GM12878 (cell line): ENCODE data around the gene CDK17. TPM values are rescaled to one million over a fixed set of nuclear protein-coding genes. Genes with fewer than 3 reads are reported as not detected.
A peak's percentile ranks its signal among the peaks of the same experiment; 100 is the strongest.

Experiments used
- ATAC-seq: fragments of 200-7000 bp; cut with Tn5 transposase; 3 replicates; pipeline ENCODE4 v1.9.1; 2020; ENCODE audit warnings: mild to moderate bottlenecking, moderate library complexity
- BruUV-seq: library from RNA; stranded (reverse); fragments of 400-500 nt; replicated peaks from 2 replicates; lab custom pipeline; 2021; lab: Mats Ljungman, UMichigan
- CTCF ChIA-PET: fragments of 300-600 bp; sonication (Branson Sonifier 250); formaldehyde crosslinking; extraction: SDS; loops from one replicate; lab custom pipeline; 2021; ENCODE audit warnings: inconsistent platforms; lab: Yijun Ruan, JAX
- POLR2A ChIA-PET: fragments of 350-600 bp; formaldehyde crosslinking; extraction: SDS; loops from one replicate; lab custom pipeline; 2021; ENCODE audit warnings: inconsistent platforms; lab: Charles Lee
- RAD21 ChIA-PET: fragments of 300-600 bp; sonication (Branson Sonifier 250); formaldehyde crosslinking; loops from one replicate; lab custom pipeline; 2023; ENCODE audit warnings: antibody characterized with exemption; ENCODE audit not compliant: unreplicated experiment; lab: Charles Lee
- SMC1A ChIA-PET: fragments of 300-600 bp; sonication (Branson Sonifier 250); formaldehyde crosslinking; loops from one replicate; lab custom pipeline; 2023; ENCODE audit not compliant: unreplicated experiment, uncharacterized antibody; lab: Charles Lee
- DNase-seq: peaks from one replicate; pipeline ENCODE4 v3.0.0-alpha.2; 2011; ENCODE audit warnings: low read depth, low spot score
- FAIRE-seq: peaks from 3 replicates; lab custom pipeline; 2011; peaks lifted over from hg19 to GRCh38; lab: Jason Lieb, UNC
- H2AFZ ChIP-seq: 2 replicates; pipeline ENCODE4 v1.6.0; 2011; ENCODE audit warnings: low read depth, low read length, control low read depth; ENCODE audit not compliant: control insufficient read depth
- H3K27ac ChIP-seq: 2 replicates; pipeline ENCODE4 v1.5.1; 2011; ENCODE audit warnings: control low read depth; ENCODE audit not compliant: control insufficient read depth, insufficient read depth
- H3K27me3 ChIP-seq, 2 experiments: replicated peaks in 1 of 2; 2 replicates each; pipeline versions ENCODE4 v1.6.0 to v1.6.1; 2011; ENCODE audit warnings: low read length in 1 of 2; ENCODE audit not compliant: control insufficient read depth in 2 of 2, insufficient read depth in 2 of 2
- H3K36me3 ChIP-seq, 2 experiments: 2 replicates each; pipeline ENCODE4 v1.5.1; 2011; ENCODE audit warnings: low read length in 1 of 2; ENCODE audit not compliant: control insufficient read depth in 2 of 2, insufficient read depth in 2 of 2
- H3K4me1 ChIP-seq: 2 replicates; pipeline ENCODE4 v1.6.1; 2011; ENCODE audit warnings: mild to moderate bottlenecking, low read length, moderate library complexity, mixed read lengths; ENCODE audit not compliant: control insufficient read depth, insufficient read depth
- H3K4me2 ChIP-seq: 2 replicates; pipeline ENCODE4 v1.6.0; 2011; ENCODE audit warnings: control low read depth; ENCODE audit not compliant: control insufficient read depth, insufficient read depth
- H3K4me3 ChIP-seq: fragments of 200-600 bp; sonication (generic); 2 replicates; pipeline ENCODE4 v1.5.1; 2016
- H3K79me2 ChIP-seq: 2 replicates; pipeline ENCODE4 v1.6.0; 2011; ENCODE audit warnings: low read length; ENCODE audit not compliant: control insufficient read depth, insufficient read depth
- H3K9ac ChIP-seq: 2 replicates; pipeline ENCODE4 v1.8.0; 2011; ENCODE audit warnings: low read length, control low read depth, mixed read lengths; ENCODE audit not compliant: control insufficient read depth, insufficient read depth
- H3K9me3 ChIP-seq: replicated peaks from 3 replicates; pipeline ENCODE4 v1.5.1; 2011; ENCODE audit warnings: mild to moderate bottlenecking, low read length; ENCODE audit not compliant: control insufficient read depth, insufficient read depth
- H4K20me1 ChIP-seq: 2 replicates; pipeline ENCODE4 v1.6.0; 2011; ENCODE audit not compliant: control insufficient read depth, insufficient read depth
- ASH2L ChIP-seq: fragments of 300-600, 200-600 bp; sonication (generic); IDR thresholded peaks from 2 replicates; pipeline ENCODE4 v1.6.1; 2017; ENCODE audit warnings: low read depth, mild to moderate bottlenecking, borderline replicate concordance
- ATF2 ChIP-seq: IDR thresholded peaks from 2 replicates; pipeline ENCODE4 v1.6.1; 2012; ENCODE audit warnings: low read length, inconsistent platforms
- BCL11A ChIP-seq: IDR thresholded peaks from 2 replicates; pipeline ENCODE4 v1.6.1; 2011; ENCODE audit warnings: low read depth, low read length
- GABPA ChIP-seq: IDR thresholded peaks from 2 replicates; pipeline ENCODE4 v1.6.1; 2014; ENCODE audit warnings: antibody characterized with exemption, low read depth, mild to moderate bottlenecking, inconsistent platforms
- IKZF2 ChIP-seq, 2 experiments: fragments of 450-650 bp; IDR thresholded peaks; 2 replicates each; pipeline ENCODE4 v1.6.1; 2017; ENCODE audit warnings: mild to moderate bottlenecking in 2 of 2, moderate library complexity in 2 of 2
- JUNB ChIP-seq: IDR thresholded peaks from 2 replicates; pipeline ENCODE4 v1.6.1; 2016; ENCODE audit warnings: antibody characterized with exemption, mild to moderate bottlenecking
- MAX ChIP-seq: IDR thresholded peaks from 2 replicates; pipeline ENCODE4 v1.6.1; 2012; ENCODE audit warnings: low read depth, low read length, improper control_type of control experiment
- MTA2 ChIP-seq: fragments of 450-650 bp; IDR thresholded peaks from 2 replicates; pipeline ENCODE4 v1.6.1; 2016; ENCODE audit warnings: low read depth, mild to moderate bottlenecking, moderate library complexity
- NFIC ChIP-seq: IDR thresholded peaks from 2 replicates; pipeline ENCODE4 v1.6.1; 2012; ENCODE audit warnings: low read depth, mild to moderate bottlenecking, inconsistent platforms, low read length, moderate library complexity
- NR2F1 ChIP-seq: fragments of 450-650 bp; conservative IDR thresholded peaks from 2 replicates; pipeline ENCODE4 v1.6.1; 2017; ENCODE audit warnings: mild to moderate bottlenecking
- RAD51 ChIP-seq: fragments of 450-650 bp; IDR thresholded peaks from 2 replicates; pipeline ENCODE4 v1.6.1; 2016; ENCODE audit warnings: moderate library complexity, mild to moderate bottlenecking, inconsistent platforms
- RUNX3 ChIP-seq: IDR thresholded peaks from 2 replicates; pipeline ENCODE4 v1.6.1; 2012; ENCODE audit warnings: low read length, inconsistent platforms
- SPI1 ChIP-seq: IDR thresholded peaks from 2 replicates; pipeline ENCODE4 v1.6.1; 2011; ENCODE audit warnings: low read depth, mild to moderate bottlenecking, low read length, moderate library complexity, borderline replicate concordance; ENCODE audit not compliant: insufficient read depth
- SREBF1 ChIP-seq: IDR thresholded peaks from 2 replicates; pipeline ENCODE4 v1.6.1; 2012; ENCODE audit warnings: mild to moderate bottlenecking, low read length
- TAF1 ChIP-seq: IDR thresholded peaks from 2 replicates; pipeline ENCODE4 v1.6.1; 2011; ENCODE audit warnings: mild to moderate bottlenecking, low read depth, low read length, borderline replicate concordance
- TCF7 ChIP-seq: IDR thresholded peaks from 2 replicates; pipeline ENCODE4 v1.6.1; 2014; ENCODE audit warnings: antibody characterized with exemption, borderline replicate concordance
- ZNF207 ChIP-seq: fragments of 450-650 bp; IDR thresholded peaks from 2 replicates; pipeline ENCODE4 v1.6.1; 2014; ENCODE audit warnings: antibody characterized with exemption, mild to moderate bottlenecking, borderline replicate concordance
- in situ Hi-C: fragments of 300-500 bp; cut with MboI; formaldehyde crosslinking; loops from 9 replicates; pipeline ENCODE4 v1.14.3; 2018; ENCODE audit warnings: mixed read lengths
- intact Hi-C: fragments of 100-400 bp; cut with micrococcal nuclease; formaldehyde crosslinking; loops from one replicate; pipeline ENCODE4 v1.14.2; 2022; ENCODE audit not compliant: unreplicated experiment
- polyA plus RNA-seq, 11 experiments: library from polyadenylated mRNA; depleted of rRNA in 4 of 11; unstranded in 6 of 11; stranded (reverse) in 5 of 11; fragments of >200 nt; fragmentation: Nextera tagmentation in 4 of 11; fragmentation: Illumina TruSeq in 1 of 11; extraction: Ambion mirVana in 4 of 11; extraction: Trizol in 1 of 11; gene quantifications; 1 replicate in 1 of 11; 2 replicates in 10 of 11; pipeline versions ENCODE4 v1.2.1 to v1.2.3, GENCODE V29; 2011 to 2016; ENCODE audit warnings: inconsistent platforms in 2 of 11, missing spikeins in 2 of 11, low read depth in 1 of 11
- total RNA-seq, 4 experiments: library from RNA; depleted of rRNA in 3 of 4; stranded (reverse); fragments of >200 nt in 3 of 4; fragmentation: Illumina TruSeq in 1 of 4; extraction: Trizol in 1 of 4; gene quantifications; 2 replicates each; pipeline versions ENCODE4 v1.2.1 to v1.2.3, GENCODE V29; 2013 to 2021

The CDK17 gene
- total and polyA plus RNA-seq, 10 of the 15 experiments (the other 5 are each of a cell fraction or from before 2014, with no cell fraction given), result 5.6 to 45.6 (median 18.3) TPM

GRCh38 chr12:96285158-96285557 is 115.1 kb downstream of the CDK17 start:
- intact Hi-C loops, result no loop called here
- DNase-seq (no peak), FAIRE-seq (no peak), ATAC-seq (no peak)
- Histone ChIP-seq H3K27ac (no peak overlapping the region), H2AFZ (no peak overlapping the region), H3K9ac (no peak overlapping the region), H3K4me2 (no peak overlapping the region), H3K9me3 (no peaks in the 10 kb centered on the region), H3K4me1 (no peaks in the 10 kb centered on the region), H3K36me3 (peaks cover 2 to 33% of the 10 kb centered on the region in 2 experiments), H3K27me3 (no peaks in the 10 kb centered on the region), H3K79me2 (no peaks in the 10 kb centered on the region), H3K4me3 (no peak overlapping the region), H4K20me1 (no peaks in the 10 kb centered on the region)
- ChIA-PET SMC1A (no interaction called here), CTCF (no interaction called here), POLR2A (no interaction called here), RAD21 (no interaction called here)
- no TSS peak for BruUV-seq
- in situ Hi-C loops, result no loop called here
- TF ChIP-seq NFIC (no peak), ASH2L (no peak), SREBF1 (no peak), GABPA (no peak), TCF7 (no peak), RAD51 (no peak), ZNF207 (no peak)

GRCh38 chr12:96274331-96274730 is 125.9 kb downstream of the CDK17 start:
- H3K9me3 ChIP-seq, result no peaks in the 10 kb centered on the region
- H3K79me2 ChIP-seq, result no peaks in the 10 kb centered on the region
- H3K4me1 ChIP-seq, result peaks cover 6% of the 10 kb centered on the region
- no peak overlapping the region for H3K4me2 ChIP-seq
- ATAC-seq (peak; percentile 87), FAIRE-seq (peak; percentile 70), DNase-seq (no peak)
- TF ChIP-seq RUNX3 (peak; percentile 35; the same call in 1 of the 2 replicates), NR2F1 (no peak), ATF2 (0 out of 2 replicates have a peak, but pooled peaks have one; percentile 23), BCL11A (peak; percentile 41; the same call in 1 of the 2 replicates), JUNB (peak; percentile 35), TAF1 (no peak), MTA2 (peak; percentile 63), SPI1 (peak; percentile 76; the same call in 1 of the 2 replicates), IKZF2 (IDR thresholded peaks at IDR 0.05) (peak in 1 of 2 experiments; percentile 52; a peak in 2 of 4 replicates), MAX (no peak)
- intact Hi-C loops (no loop called here), in situ Hi-C loops (no loop called here)
- no TSS peak for BruUV-seq
- no peaks in the 10 kb centered on the region for H3K27me3 ChIP-seq
- POLR2A ChIA-PET, result interaction anchor here (0.7 kb wide), 1 partner anchor 37 kb away, joined by 3 read pairs; no protein-coding TSS in a partner anchor
- no peak overlapping the region for H3K27ac ChIP-seq
- no peaks in the 10 kb centered on the region for H4K20me1 ChIP-seq
- no peak overlapping the region for H3K9ac ChIP-seq
- no peak overlapping the region for H3K4me3 ChIP-seq
- no peak overlapping the region for H2AFZ ChIP-seq
- CTCF ChIA-PET, result no interaction called here
- SMC1A ChIA-PET, result no interaction called here
- RAD21 ChIA-PET, result no interaction called here
- H3K36me3 ChIP-seq, result peaks cover 4 to 18% of the 10 kb centered on the region in 2 experiments; a peak in 2 of 4 replicates
